HL-60 (cell line): ENCODE measurements around the gene MYO15A.

ENCODE experiments used
- POLR2AphosphoS5 ChIP-seq: IDR thresholded peaks from 2 replicates; pipeline ENCODE4 v1.6.1; 2012; ENCODE audit warnings: low read depth
- SPI1 ChIP-seq: IDR thresholded peaks from 2 replicates; pipeline ENCODE4 v1.6.1; 2012; ENCODE audit warnings: low read depth, mild to moderate bottlenecking, borderline replicate concordance
- TF ChIP-seq, protein P1 (sequence below): IDR thresholded peaks from 2 replicates; pipeline ENCODE4 v1.6.1; 2012; ENCODE audit warnings: low read depth; ENCODE audit not compliant: insufficient replicate concordance
- TF ChIP-seq, protein P2 (sequence below): IDR thresholded peaks from one replicate; pipeline ENCODE4 v1.5.1; 2011; ENCODE audit warnings: low read length, control low read depth, inconsistent platforms; ENCODE audit not compliant: insufficient read depth

DNA sequence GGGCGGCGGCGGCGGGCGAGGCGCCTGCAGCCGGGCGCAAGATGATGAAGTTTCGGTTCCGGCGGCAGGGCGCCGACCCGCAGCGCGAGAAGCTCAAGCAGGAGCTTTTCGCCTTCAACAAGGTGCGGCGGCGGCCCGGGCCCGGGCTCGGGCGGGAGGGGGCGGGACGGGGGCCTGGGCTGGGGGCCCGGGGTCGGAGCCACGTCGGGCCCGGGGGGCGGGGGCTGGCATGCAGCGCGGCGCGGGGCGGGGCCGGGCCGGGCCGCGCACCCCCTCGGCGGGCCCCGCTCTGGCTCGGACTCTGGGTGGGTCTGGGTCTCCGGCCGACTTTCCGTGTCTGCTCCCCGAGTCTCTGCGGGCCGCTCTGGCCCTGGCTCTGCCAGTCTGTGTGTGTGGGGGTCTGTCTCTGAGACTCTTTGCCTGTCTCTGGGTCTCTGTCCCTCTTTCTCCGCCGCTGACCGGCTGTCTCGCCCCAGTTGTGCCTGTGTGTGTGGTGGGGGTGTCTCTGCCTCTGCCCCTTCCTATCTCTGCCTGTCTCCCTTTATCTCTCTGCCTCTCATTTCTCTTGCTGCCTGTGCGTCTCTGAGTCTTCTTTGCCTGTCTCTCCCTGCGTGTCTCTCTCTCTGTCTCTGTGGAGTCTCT lies 117.2 kb downstream of the MYO15A start:
- TF ChIP-seq SPI1 (no peak), POLR2AphosphoS5 (no peak)
- TF ChIP-seq, protein P1, sequence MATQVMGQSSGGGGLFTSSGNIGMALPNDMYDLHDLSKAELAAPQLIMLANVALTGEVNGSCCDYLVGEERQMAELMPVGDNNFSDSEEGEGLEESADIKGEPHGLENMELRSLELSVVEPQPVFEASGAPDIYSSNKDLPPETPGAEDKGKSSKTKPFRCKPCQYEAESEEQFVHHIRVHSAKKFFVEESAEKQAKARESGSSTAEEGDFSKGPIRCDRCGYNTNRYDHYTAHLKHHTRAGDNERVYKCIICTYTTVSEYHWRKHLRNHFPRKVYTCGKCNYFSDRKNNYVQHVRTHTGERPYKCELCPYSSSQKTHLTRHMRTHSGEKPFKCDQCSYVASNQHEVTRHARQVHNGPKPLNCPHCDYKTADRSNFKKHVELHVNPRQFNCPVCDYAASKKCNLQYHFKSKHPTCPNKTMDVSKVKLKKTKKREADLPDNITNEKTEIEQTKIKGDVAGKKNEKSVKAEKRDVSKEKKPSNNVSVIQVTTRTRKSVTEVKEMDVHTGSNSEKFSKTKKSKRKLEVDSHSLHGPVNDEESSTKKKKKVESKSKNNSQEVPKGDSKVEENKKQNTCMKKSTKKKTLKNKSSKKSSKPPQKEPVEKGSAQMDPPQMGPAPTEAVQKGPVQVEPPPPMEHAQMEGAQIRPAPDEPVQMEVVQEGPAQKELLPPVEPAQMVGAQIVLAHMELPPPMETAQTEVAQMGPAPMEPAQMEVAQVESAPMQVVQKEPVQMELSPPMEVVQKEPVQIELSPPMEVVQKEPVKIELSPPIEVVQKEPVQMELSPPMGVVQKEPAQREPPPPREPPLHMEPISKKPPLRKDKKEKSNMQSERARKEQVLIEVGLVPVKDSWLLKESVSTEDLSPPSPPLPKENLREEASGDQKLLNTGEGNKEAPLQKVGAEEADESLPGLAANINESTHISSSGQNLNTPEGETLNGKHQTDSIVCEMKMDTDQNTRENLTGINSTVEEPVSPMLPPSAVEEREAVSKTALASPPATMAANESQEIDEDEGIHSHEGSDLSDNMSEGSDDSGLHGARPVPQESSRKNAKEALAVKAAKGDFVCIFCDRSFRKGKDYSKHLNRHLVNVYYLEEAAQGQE, result no peak
- TF ChIP-seq, protein P2, sequence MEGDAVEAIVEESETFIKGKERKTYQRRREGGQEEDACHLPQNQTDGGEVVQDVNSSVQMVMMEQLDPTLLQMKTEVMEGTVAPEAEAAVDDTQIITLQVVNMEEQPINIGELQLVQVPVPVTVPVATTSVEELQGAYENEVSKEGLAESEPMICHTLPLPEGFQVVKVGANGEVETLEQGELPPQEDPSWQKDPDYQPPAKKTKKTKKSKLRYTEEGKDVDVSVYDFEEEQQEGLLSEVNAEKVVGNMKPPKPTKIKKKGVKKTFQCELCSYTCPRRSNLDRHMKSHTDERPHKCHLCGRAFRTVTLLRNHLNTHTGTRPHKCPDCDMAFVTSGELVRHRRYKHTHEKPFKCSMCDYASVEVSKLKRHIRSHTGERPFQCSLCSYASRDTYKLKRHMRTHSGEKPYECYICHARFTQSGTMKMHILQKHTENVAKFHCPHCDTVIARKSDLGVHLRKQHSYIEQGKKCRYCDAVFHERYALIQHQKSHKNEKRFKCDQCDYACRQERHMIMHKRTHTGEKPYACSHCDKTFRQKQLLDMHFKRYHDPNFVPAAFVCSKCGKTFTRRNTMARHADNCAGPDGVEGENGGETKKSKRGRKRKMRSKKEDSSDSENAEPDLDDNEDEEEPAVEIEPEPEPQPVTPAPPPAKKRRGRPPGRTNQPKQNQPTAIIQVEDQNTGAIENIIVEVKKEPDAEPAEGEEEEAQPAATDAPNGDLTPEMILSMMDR, result no peak
